Naive thymus-derived CD4-positive, alpha-beta T cell (primary cell): ENCODE data around the gene CXXC5. TPM values are rescaled to one million over a fixed set of nuclear protein-coding genes. Genes with fewer than 3 reads are reported as not detected.
A peak's percentile ranks its signal among the peaks of the same experiment; 100 is the strongest.

Experiments
- ATAC-seq: fragments of 150-1000 bp; cut with Tn5 transposase; 2 replicates; pipeline ENCODE4 v1.10.0; 2021; ENCODE audit warnings: mild to moderate bottlenecking, moderate library complexity
- CTCF ChIA-PET: fragments of 350-600 bp; sonication (Branson Sonifier 250); formaldehyde crosslinking; loops from one replicate; lab custom pipeline; 2021; ENCODE audit warnings: antibody characterized with exemption; lab: Charles Lee
- POLR2A ChIA-PET: fragments of 350-600 bp; sonication (Branson Sonifier 250); formaldehyde crosslinking; loops from one replicate; lab custom pipeline; 2021; ENCODE audit warnings: antibody characterized with exemption, inconsistent platforms; lab: Charles Lee
- DNase-seq, 9 donors: peaks; one replicate each; pipeline versions ENCODE4 v3.0.0 to v3.0.0-alpha.2; 2020 to 2022; ENCODE audit warnings: mixed read lengths in 1 of 9
- H3K27ac ChIP-seq: one replicate; pipeline ENCODE4 v1.7.0; 2013; ENCODE audit warnings: mild to moderate bottlenecking, low read depth, low read length, moderate library complexity
- H3K27me3 ChIP-seq, 2 donors: one replicate each; pipeline ENCODE4 v1.7.0; 2013; ENCODE audit warnings: low read length in 2 of 2, mild to moderate bottlenecking in 2 of 2, moderate library complexity in 2 of 2; ENCODE audit not compliant: control insufficient read depth in 2 of 2, insufficient read depth in 2 of 2
- H3K36me3 ChIP-seq, 3 experiments: 1 replicate in 2 of 3; 2 replicates in 1 of 3; pipeline ENCODE4 v1.7.0; 2013; ENCODE audit warnings: low read length in 3 of 3, mild to moderate bottlenecking in 3 of 3, moderate library complexity in 1 of 3; ENCODE audit not compliant: insufficient read depth in 3 of 3, control insufficient read depth in 2 of 3
- H3K4me1 ChIP-seq, 2 donors: one replicate each; pipeline ENCODE4 v1.7.0; 2013; ENCODE audit warnings: low read length in 2 of 2, mild to moderate bottlenecking in 2 of 2, moderate library complexity in 1 of 2; ENCODE audit not compliant: control insufficient read depth in 2 of 2, insufficient read depth in 2 of 2
- H3K4me3 ChIP-seq: 2 replicates; pipeline ENCODE4 v1.7.0; 2013; ENCODE audit warnings: mild to moderate bottlenecking, low read length
- H3K9me3 ChIP-seq, 3 experiments: 1 replicate in 2 of 3; 2 replicates in 1 of 3; pipeline ENCODE4 v1.7.0; 2013; ENCODE audit warnings: low read length in 3 of 3; ENCODE audit not compliant: control insufficient read depth in 2 of 3
- H3K27ac Mint-ChIP-seq, 9 donors: one replicate each; pipeline ENCODE4 v1.8.0; 2020 to 2022; ENCODE audit warnings: mixed read lengths in 9 of 9, mild to moderate bottlenecking in 8 of 9, moderate library complexity in 5 of 9, inconsistent platforms in 2 of 9
- H3K27me3 Mint-ChIP-seq, 5 donors: one replicate each; pipeline ENCODE4 v1.8.0; 2021 to 2022; ENCODE audit warnings: mixed read lengths in 5 of 5, mild to moderate bottlenecking in 1 of 5
- H3K36me3 Mint-ChIP-seq, 5 donors: one replicate each; pipeline ENCODE4 v1.8.0; 2020 to 2022; ENCODE audit warnings: mixed read lengths in 5 of 5, mild to moderate bottlenecking in 3 of 5, inconsistent platforms in 1 of 5
- H3K4me1 Mint-ChIP-seq, 7 donors: one replicate each; pipeline ENCODE4 v1.8.0; 2020 to 2022; ENCODE audit warnings: mixed read lengths in 7 of 7, mild to moderate bottlenecking in 3 of 7, inconsistent platforms in 1 of 7
- H3K4me3 Mint-ChIP-seq, 10 donors: one replicate each; pipeline ENCODE4 v1.8.0; 2020 to 2022; ENCODE audit warnings: mild to moderate bottlenecking in 10 of 10, mixed read lengths in 10 of 10, moderate library complexity in 6 of 10, inconsistent platforms in 2 of 10
- H3K9me3 Mint-ChIP-seq, 11 donors: one replicate each; pipeline ENCODE4 v1.8.0; 2020 to 2022; ENCODE audit warnings: mixed read lengths in 11 of 11, mild to moderate bottlenecking in 4 of 11, inconsistent platforms in 1 of 11, moderate library complexity in 1 of 11
- intact Hi-C, 2 donors: fragments of 100-400 bp; cut with micrococcal nuclease; formaldehyde crosslinking; loops; one replicate each; pipeline ENCODE4 v1.15.1; 2023
- polyA plus RNA-seq, 2 donors: library from polyadenylated mRNA; unstranded; fragments of 300-500 nt; fragmentation: Illumina TruSeq; gene quantifications; one replicate each; pipeline ENCODE4 v1.2.3, GENCODE V29; 2021
- total RNA-seq, 6 experiments: library from RNA in 5 of 6; stranded (reverse) in 5 of 6; gene quantifications; 1 replicate in 5 of 6; 2 replicates in 1 of 6; pipeline ENCODE4 v1.2.3 and lab custom pipeline; 2021 to 2026

CXXC5 gene
- total and polyA plus RNA-seq, 7 experiments from 2014 or later: 0.73 to 21.4 (median 2.2) TPM

DNA sequence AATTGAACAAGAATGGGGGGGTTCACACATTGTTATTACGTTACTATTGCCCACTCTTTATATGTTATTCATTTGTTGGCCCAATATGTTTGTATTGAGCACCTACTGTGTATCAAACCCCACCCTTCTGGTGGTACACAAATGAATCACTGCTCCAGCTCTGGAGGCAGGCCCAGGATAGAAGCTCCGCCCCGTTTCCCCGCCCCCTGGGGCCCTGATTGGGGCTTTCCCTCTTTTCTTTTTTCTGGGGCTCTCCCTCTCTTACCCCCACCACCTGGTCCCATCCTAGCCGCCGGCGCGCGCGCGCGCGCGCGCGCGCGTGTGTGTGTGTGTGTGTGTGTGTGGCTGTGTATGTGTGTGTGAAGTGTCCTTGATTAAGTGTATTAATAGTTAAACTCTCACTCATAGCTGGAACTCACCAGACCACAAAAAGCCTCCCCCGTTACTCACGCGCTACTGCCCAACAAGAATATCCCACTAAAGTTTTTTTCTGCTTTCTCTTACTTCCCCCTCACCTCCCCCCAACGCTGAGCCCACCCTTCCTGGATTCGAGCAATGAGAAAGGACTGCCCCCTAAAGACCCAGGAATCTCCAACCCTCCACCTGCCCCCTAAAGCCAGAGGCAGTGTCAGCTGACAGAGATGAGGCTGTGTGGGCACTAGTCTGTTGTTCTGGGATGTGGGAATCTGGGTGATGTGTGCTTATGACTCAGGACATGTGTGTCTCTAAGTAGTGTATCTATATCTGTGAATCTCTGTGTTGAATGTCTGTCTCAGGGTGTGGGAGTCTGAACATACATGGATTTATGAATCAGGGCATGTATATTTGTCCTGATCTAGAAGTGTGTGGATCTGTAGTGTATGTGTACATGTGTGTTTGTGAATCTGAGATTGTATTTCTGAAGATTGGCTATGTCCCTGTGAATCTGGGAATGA is 4.0 kb downstream of the CXXC5 start:
- ChIA-PET POLR2A (no interaction called here), CTCF (interaction anchor here (1.0 to 1.8 kb wide), 2 partner anchors 19 to 41 kb away, joined by 3 read pairs; no protein-coding TSS in a partner anchor)
- peaks cover 12 to 44% (median 35%) of the 10 kb centered on the region in 7 donors for H3K4me1 Mint-ChIP-seq
- Histone ChIP-seq H3K4me1 (peaks cover 19 to 33% of the 10 kb centered on the region in 2 donors), H3K27ac (no peak overlapping the region), H3K27me3 (peaks cover 3 to 30% of the 10 kb centered on the region in 2 donors), H3K9me3 (no peaks in the 10 kb centered on the region), H3K36me3 (no peaks in the 10 kb centered on the region), H3K4me3 (no peak overlapping the region)
- peak overlapping the region in 6 of 10 donors; percentile 5 to 94 (median 20) for H3K4me3 Mint-ChIP-seq
- peak; percentile 66 for ATAC-seq
- H3K9me3 Mint-ChIP-seq: peaks cover 0 to 6% (median 0%) of the 10 kb centered on the region in 11 donors
- peak in 3 of 9 donors; percentile 39 to 63 (median 54) for DNase-seq
- intact Hi-C loops: loop anchor here in 1 of 2 donors (2.0 kb wide), 1 partner anchor 17 kb away; no protein-coding TSS in a partner anchor
- H3K27me3 Mint-ChIP-seq: peaks cover 36 to 58% (median 45%) of the 10 kb centered on the region in 5 donors
- H3K36me3 Mint-ChIP-seq: peaks cover 0 to 3% (median 0%) of the 10 kb centered on the region in 5 donors
- H3K27ac Mint-ChIP-seq: peak overlapping the region in 1 of 9 donors; percentile 3

GRCh38 chr5:139652788-139653241 is 4.7 kb downstream of the CXXC5 start:
- Mint-ChIP-seq H3K36me3 (peaks cover 0 to 3% (median 0%) of the 10 kb centered on the region in 5 donors), H3K27me3 (peaks cover 35 to 51% (median 40%) of the 10 kb centered on the region in 5 donors), H3K4me1 (peaks cover 15 to 44% (median 29%) of the 10 kb centered on the region in 7 donors), H3K9me3 (peaks cover 0 to 3% (median 0%) of the 10 kb centered on the region in 11 donors), H3K27ac (peak overlapping the region in 1 of 9 donors; percentile 3), H3K4me3 (peak overlapping the region in 3 of 10 donors; percentile 5 to 33 (median 7))
- no peaks in the 10 kb centered on the region for H3K36me3 ChIP-seq
- CTCF ChIA-PET: interaction anchor here (1.8 kb wide), 1 partner anchor 41 kb away, joined by 3 read pairs; no protein-coding TSS in a partner anchor
- DNase-seq (no peak), ATAC-seq (peak; percentile 20)
- POLR2A ChIA-PET: no interaction called here
- H3K27ac ChIP-seq: no peak overlapping the region
- peaks cover 19 to 26% of the 10 kb centered on the region in 2 donors for H3K4me1 ChIP-seq
- no peaks in the 10 kb centered on the region for H3K9me3 ChIP-seq
- peaks cover 3 to 23% of the 10 kb centered on the region in 2 donors for H3K27me3 ChIP-seq
- no peak overlapping the region for H3K4me3 ChIP-seq
- intact Hi-C loops: no loop called here

DNA sequence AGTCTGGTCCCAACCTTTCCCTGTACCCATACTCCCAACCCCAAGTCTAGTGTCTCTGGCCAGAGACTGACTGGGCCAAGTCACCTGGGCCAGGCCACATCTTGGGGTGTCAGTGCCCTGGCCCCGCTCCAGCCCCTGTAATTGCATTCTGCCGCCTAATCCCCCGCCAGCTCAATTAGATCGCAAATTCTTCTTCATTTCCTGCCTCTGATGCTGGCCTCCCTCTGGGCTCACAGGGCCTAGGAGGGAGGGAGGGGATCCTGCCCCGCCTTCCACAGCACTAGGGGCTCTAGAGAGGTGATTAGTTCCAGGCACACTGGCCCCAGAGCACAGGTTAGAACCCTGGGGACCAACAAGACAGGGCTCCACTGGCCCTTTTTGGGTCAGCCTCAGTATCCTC is 5.5 kb downstream of the CXXC5 start:
- Mint-ChIP-seq H3K4me1 (peaks cover 15 to 48% (median 29%) of the 10 kb centered on the region in 7 donors), H3K27me3 (peaks cover 35 to 53% (median 40%) of the 10 kb centered on the region in 5 donors), H3K27ac (no peak overlapping the region), H3K36me3 (peaks cover 0 to 3% (median 0%) of the 10 kb centered on the region in 5 donors), H3K9me3 (peaks cover 0 to 3% (median 0%) of the 10 kb centered on the region in 11 donors), H3K4me3 (no peak overlapping the region)
- Histone ChIP-seq H3K4me3 (no peak overlapping the region), H3K9me3 (no peaks in the 10 kb centered on the region), H3K4me1 (peaks cover 19 to 24% of the 10 kb centered on the region in 2 donors), H3K36me3 (no peaks in the 10 kb centered on the region), H3K27ac (no peak overlapping the region), H3K27me3 (peaks cover 3 to 23% of the 10 kb centered on the region in 2 donors)
- ATAC-seq: no peak
- DNase-seq: no peak
- CTCF ChIA-PET: interaction anchor here (1.8 kb wide), 1 partner anchor 40 kb away, joined by 3 read pairs; no protein-coding TSS in a partner anchor
- intact Hi-C loops: no loop called here
- POLR2A ChIA-PET: interaction anchor here (0.6 kb wide), 1 partner anchor 50 kb away, joined by 3 read pairs; no protein-coding TSS in a partner anchor

- Histone ChIP-seq H3K27ac (no peak overlapping the region), H3K9me3 (no peaks in the 10 kb centered on the region), H3K36me3 (no peaks in the 10 kb centered on the region), H3K4me3 (no peak overlapping the region), H3K27me3 (peaks cover 3 to 21% of the 10 kb centered on the region in 2 donors), H3K4me1 (peaks cover 17 to 19% of the 10 kb centered on the region in 2 donors)
- intact Hi-C loops: no loop called here
- H3K27me3 Mint-ChIP-seq: peaks cover 35 to 51% (median 41%) of the 10 kb centered on the region in 5 donors
- H3K27ac Mint-ChIP-seq: no peak overlapping the region
- ATAC-seq (no peak), DNase-seq (no peak)
- H3K36me3 Mint-ChIP-seq: peaks cover 0 to 3% (median 0%) of the 10 kb centered on the region in 5 donors
- POLR2A ChIA-PET: no interaction called here
- peak overlapping the region in 1 of 10 donors; percentile 22 for H3K4me3 Mint-ChIP-seq
- CTCF ChIA-PET: interaction anchor here (0.9 kb wide), 1 partner anchor 11 kb away, joined by 5 read pairs; no protein-coding TSS in a partner anchor
- H3K9me3 Mint-ChIP-seq: peaks cover 0 to 3% (median 0%) of the 10 kb centered on the region in 11 donors
- H3K4me1 Mint-ChIP-seq: peaks cover 14 to 54% (median 26%) of the 10 kb centered on the region in 7 donors
Measured at GRCh38 chr5:139654464-139654863, 6.3 kb downstream of the CXXC5 start.

DNA sequence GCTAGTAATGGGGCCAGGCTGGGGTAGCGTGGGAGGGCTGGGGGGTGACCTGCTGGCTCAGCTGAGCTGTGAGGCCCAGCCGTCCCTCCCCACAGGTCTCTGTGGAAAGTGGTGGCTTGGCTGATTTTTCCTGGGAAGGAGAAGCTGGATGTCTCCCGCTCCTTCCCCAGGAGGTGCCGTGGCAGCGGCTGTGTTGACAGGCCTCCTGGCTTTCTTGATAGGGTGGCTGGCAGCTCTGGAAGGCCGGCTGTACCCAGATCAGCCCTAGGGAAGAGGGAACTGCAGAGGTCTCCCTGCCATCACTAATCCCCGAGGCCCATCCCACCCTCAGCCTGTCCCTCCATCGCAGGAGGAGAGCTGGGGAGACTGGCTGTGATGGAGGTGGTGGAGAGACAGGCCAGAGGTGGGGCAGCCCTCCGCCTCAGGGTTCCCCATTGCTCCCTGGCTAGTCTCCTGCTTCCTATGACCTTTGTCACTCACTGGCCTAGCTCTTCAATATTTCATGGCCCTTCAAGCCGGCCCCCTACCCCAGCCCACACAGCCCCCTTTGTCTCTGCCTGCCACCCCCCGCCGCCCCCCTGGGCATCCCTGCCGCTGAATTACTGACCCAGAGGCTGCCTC is 6.8 kb downstream of the CXXC5 start:
- Mint-ChIP-seq H3K27me3 (peaks cover 29 to 45% (median 36%) of the 10 kb centered on the region in 5 donors), H3K4me1 (peaks cover 9 to 49% (median 21%) of the 10 kb centered on the region in 7 donors), H3K4me3 (no peak overlapping the region), H3K27ac (no peak overlapping the region), H3K36me3 (peaks cover 0 to 3% (median 0%) of the 10 kb centered on the region in 5 donors), H3K9me3 (peaks cover 0 to 2% (median 0%) of the 10 kb centered on the region in 11 donors)
- Histone ChIP-seq H3K4me1 (peaks cover 11 to 19% of the 10 kb centered on the region in 2 donors), H3K9me3 (no peaks in the 10 kb centered on the region), H3K4me3 (no peak overlapping the region), H3K27ac (no peak overlapping the region), H3K36me3 (no peaks in the 10 kb centered on the region), H3K27me3 (peaks cover 3 to 16% of the 10 kb centered on the region in 2 donors)
- CTCF ChIA-PET: interaction anchor here (0.9 kb wide), 1 partner anchor 10 kb away, joined by 5 read pairs; no protein-coding TSS in a partner anchor
- intact Hi-C loops: no loop called here
- ATAC-seq (no peak), DNase-seq (no peak)
- POLR2A ChIA-PET: no interaction called here

GRCh38 chr5:139655727-139656271 is 7.7 kb downstream of the CXXC5 start:
- no peak overlapping the region for H3K4me3 Mint-ChIP-seq
- no peak overlapping the region for H3K27ac Mint-ChIP-seq
- Histone ChIP-seq H3K27ac (no peak overlapping the region), H3K4me1 (peaks cover 3 to 19% of the 10 kb centered on the region in 2 donors), H3K9me3 (no peaks in the 10 kb centered on the region), H3K4me3 (no peak overlapping the region), H3K36me3 (no peaks in the 10 kb centered on the region), H3K27me3 (peaks cover 3 to 14% of the 10 kb centered on the region in 2 donors)
- H3K27me3 Mint-ChIP-seq: peaks cover 24 to 39% (median 32%) of the 10 kb centered on the region in 5 donors
- POLR2A ChIA-PET: no interaction called here
- DNase-seq (no peak), ATAC-seq (no peak)
- H3K9me3 Mint-ChIP-seq: peaks cover 0 to 2% (median 0%) of the 10 kb centered on the region in 11 donors
- intact Hi-C loops: no loop called here
- peaks cover 5 to 43% (median 17%) of the 10 kb centered on the region in 7 donors for H3K4me1 Mint-ChIP-seq
- CTCF ChIA-PET: no interaction called here
- H3K36me3 Mint-ChIP-seq: peaks cover 0 to 3% (median 0%) of the 10 kb centered on the region in 5 donors
